ENCODE results near the gene SUPT3H.

SUPT3H gene

DNA sequence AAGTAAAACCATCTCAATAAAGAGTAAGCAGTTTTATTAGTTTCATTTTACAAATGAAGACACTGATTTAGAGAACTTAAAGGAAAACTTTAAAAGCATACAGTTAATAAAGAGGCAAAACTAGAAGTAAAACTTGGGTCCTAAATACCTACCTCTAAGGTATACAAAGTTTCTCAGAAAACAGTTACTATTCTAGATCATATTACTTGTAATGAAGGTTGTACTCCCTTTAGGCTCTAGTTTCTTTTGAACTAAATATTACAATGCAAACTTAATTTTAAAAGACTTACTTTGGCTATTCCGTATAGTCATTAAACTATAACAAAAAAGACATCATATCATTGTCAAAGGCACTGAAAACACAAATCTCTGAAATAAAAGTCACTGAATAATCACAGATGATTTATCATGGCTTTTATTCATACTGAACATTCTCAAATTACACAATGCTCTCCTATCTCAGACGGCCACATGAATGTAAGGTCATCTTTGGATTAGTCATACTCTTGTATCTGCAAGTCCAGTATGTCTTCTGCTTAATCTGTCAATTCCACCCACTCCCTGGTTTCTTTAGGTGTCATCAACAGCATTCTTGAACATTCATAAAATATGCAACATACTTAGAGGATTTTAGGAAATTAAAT lies 411.2 kb downstream of the SUPT3H start:
- TF ChIP-seq JUND (IDR thresholded peaks at IDR 0.05; ENCODE audit: low read depth) = no peak

DNA sequence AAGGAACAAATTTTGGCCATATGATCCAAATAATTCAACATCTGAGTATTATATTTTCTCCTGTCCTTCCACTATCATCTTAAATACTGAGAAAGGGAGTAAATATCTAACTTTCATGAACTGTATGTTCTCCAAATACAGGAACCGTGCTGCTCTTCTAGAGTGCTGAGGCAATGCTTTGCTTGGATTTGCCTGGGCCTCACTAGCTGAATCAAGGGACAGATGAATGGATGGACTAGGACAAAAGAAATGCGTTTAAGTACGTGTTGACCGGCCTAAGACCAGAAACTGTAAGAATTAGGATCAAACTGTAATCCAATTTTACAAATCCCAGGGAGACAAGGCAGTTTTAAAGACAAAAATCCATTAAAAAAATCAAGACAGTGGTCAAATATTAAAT lies 412.0 kb downstream of the SUPT3H start:
- no peak for DNase-seq (ENCODE audit: low read depth in 1 of 2, low spot score in 1 of 2)
- in situ Hi-C loops (cut with HindIII; ENCODE audit: low pct_unique_long_range_greater_than_20kb, low sequenced_read_pairs) = no loop called here
- TF ChIP-seq JUND (IDR thresholded peaks at IDR 0.05; ENCODE audit: low read depth) = no peak

More for the DNA sequence above, 411.2 kb downstream of the SUPT3H start:
- no peak for DNase-seq (ENCODE audit: low read depth in 1 of 2, low spot score in 1 of 2)
- in situ Hi-C loops (cut with HindIII; ENCODE audit: low pct_unique_long_range_greater_than_20kb, low sequenced_read_pairs) = no loop called here

DNA sequence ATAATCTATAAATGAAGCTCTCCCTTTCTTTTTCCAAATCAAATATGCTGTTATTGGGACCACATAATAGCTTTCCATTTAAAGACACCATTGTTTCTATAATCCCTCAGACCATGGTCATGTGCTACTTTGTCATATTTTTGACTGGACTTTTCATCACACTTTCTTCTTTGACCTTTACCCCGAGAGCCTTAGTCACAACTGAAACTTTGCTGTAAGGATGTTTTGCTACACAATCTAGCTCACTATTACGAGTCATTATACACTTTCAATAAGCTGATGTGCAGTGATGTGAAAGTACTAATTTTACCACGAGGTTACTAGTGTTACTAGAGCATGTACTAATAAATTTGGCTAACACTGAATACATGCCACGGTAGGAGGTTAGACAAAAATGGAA lies 416.8 kb downstream of the SUPT3H start:
- no peak for DNase-seq (ENCODE audit: low read depth in 1 of 2, low spot score in 1 of 2)

DNA sequence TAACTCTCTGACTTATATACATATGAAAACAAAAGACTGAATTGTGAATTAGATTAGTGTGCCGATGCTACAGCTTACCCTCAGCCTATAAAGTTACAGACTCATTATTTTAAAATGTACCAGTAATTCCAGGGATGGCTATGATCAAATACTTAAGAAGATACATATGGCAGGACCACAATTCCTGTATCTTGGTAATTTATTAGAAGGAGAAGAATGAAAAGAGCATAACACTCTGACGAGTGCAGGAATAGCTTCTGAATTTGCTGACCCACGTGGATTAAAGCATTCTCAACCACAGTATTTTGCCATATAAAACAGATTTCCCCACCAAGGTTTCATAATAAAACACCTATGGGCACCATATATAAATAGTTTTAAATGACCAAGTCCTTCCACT lies 418.1 kb downstream of the SUPT3H start:
- in situ Hi-C loops (cut with HindIII; ENCODE audit: low pct_unique_long_range_greater_than_20kb, low sequenced_read_pairs) = no loop called here
- no peak for DNase-seq (ENCODE audit: low read depth in 1 of 2, low spot score in 1 of 2)
- no peak for TF ChIP-seq JUND (IDR thresholded peaks at IDR 0.05; ENCODE audit: low read depth)

More for the DNA sequence above, 416.8 kb downstream of the SUPT3H start:
- no peak for TF ChIP-seq JUND (IDR thresholded peaks at IDR 0.05; ENCODE audit: low read depth)
- in situ Hi-C loops (cut with HindIII; ENCODE audit: low pct_unique_long_range_greater_than_20kb, low sequenced_read_pairs) = no loop called here

DNA sequence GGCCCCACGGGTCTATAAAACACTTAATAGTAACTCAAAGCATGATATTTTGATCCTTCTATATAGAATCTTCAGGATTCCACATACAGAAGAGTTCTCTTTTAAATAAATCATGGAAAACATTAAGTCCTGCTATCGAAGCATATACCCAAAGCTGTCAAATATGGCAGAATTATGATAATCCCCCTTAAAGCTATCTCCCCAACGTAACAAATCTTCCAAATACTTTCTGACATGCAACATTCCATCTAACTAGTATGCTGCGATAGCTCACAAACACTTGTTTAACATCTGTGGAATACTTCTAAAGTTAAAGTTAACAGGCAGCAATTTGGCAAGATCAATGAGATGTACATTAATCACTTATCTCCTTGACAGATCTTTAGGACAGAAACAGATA lies 420.6 kb downstream of the SUPT3H start:
- no peak for TF ChIP-seq JUND (IDR thresholded peaks at IDR 0.05; ENCODE audit: low read depth)
- DNase-seq (ENCODE audit: low read depth in 1 of 2, low spot score in 1 of 2) = no peak
- in situ Hi-C loops (cut with HindIII; ENCODE audit: low pct_unique_long_range_greater_than_20kb, low sequenced_read_pairs) = no loop called here

DNA sequence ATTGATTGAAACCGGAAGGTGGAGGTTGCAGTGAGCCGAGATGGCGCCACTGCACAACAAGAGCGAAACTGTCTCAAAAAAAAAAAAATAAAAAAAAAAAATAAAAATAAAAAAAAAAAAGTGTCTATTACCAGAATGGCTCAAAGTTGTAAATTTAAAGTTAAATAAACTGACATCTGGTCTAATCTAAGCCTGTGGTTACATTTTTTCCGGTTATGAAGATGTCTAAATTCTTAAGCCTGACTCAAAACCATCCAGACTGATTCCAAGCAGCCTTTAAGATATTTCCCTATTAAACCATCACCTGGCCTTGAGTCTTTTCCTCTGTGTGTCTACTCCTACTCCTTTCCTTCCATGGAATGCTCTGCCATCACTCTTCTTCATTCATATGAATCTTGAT lies 421.3 kb downstream of the SUPT3H start:
- TF ChIP-seq JUND (IDR thresholded peaks at IDR 0.05; ENCODE audit: low read depth) = no peak
- no peak for DNase-seq (ENCODE audit: low read depth in 1 of 2, low spot score in 1 of 2)
- in situ Hi-C loops (cut with HindIII; ENCODE audit: low pct_unique_long_range_greater_than_20kb, low sequenced_read_pairs) = no loop called here

DNA sequence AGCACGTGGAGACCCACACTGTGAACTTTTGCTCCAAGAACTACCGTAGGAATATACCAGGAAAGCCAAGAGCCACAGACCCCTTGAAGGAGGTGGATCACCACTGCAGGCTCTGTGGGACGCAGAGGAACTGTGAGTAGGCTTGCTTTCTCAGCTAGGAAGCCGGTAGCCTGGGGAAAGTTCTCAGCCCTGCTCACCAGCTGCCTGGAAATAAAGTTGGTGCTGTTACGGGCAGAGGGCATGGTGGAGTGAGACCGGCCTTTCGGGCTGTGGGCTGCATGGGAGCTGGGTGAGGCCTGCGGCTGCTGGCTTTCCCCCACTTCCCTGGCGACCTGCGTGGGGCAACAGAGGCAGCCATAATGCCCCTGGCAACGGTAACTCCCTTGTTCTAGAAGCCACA lies 422.6 kb downstream of the SUPT3H start:
- in situ Hi-C loops (cut with HindIII; ENCODE audit: low pct_unique_long_range_greater_than_20kb, low sequenced_read_pairs) = no loop called here
- DNase-seq (ENCODE audit: low read depth in 1 of 2, low spot score in 1 of 2) = no peak
- TF ChIP-seq JUND (IDR thresholded peaks at IDR 0.05; ENCODE audit: low read depth) = no peak

DNA sequence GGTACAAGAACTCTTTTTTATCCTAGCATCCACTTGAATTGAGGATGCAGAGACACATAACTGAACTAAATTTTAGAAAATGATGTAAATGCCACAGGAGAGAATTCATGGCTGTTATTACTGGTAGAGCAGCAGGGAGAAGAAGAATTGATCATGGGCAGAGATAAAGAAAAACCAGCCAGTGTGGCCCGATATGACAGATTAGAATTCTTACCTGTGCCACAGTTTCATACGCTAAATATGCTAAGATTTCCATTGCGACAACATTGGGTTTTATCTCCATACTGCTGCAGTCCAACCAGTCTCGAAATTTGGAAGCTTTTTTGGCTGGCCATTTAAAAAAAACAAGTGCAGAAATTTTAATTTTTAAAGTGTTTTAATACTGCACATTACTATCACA lies 423.5 kb downstream of the SUPT3H start:
- in situ Hi-C loops (cut with HindIII; ENCODE audit: low pct_unique_long_range_greater_than_20kb, low sequenced_read_pairs) = no loop called here
- DNase-seq (ENCODE audit: low read depth in 1 of 2, low spot score in 1 of 2) = no peak
- TF ChIP-seq JUND (IDR thresholded peaks at IDR 0.05; ENCODE audit: low read depth) = no peak

DNA sequence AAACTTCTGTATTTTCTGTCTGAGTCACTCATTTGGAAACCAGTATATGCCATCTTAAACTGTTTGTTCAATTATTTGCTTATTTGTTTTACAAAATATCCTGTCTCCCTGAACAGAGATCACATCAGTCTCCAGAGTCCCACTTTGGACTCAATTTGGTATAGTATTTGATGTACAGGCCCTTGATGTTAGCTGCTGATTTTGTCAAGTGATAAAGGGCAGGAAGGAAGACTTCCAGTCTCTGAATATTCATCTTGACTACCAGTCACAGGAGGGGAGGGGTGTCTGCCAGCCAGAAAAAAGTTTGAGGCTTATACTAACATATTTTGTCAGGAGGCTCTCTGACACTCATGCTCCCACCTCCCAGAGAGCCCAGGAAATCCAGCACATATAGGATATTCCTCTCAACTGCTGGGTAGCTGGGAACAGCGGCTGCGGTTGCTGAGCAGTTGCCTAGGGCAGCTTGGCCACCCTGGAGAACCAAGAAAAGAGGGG lies 426.4 kb downstream of the SUPT3H start:
- DNase-seq (ENCODE audit: low read depth in 1 of 2, low spot score in 1 of 2) = no peak
- in situ Hi-C loops (cut with HindIII; ENCODE audit: low pct_unique_long_range_greater_than_20kb, low sequenced_read_pairs) = no loop called here
- TF ChIP-seq JUND (IDR thresholded peaks at IDR 0.05; ENCODE audit: low read depth) = no peak

DNA sequence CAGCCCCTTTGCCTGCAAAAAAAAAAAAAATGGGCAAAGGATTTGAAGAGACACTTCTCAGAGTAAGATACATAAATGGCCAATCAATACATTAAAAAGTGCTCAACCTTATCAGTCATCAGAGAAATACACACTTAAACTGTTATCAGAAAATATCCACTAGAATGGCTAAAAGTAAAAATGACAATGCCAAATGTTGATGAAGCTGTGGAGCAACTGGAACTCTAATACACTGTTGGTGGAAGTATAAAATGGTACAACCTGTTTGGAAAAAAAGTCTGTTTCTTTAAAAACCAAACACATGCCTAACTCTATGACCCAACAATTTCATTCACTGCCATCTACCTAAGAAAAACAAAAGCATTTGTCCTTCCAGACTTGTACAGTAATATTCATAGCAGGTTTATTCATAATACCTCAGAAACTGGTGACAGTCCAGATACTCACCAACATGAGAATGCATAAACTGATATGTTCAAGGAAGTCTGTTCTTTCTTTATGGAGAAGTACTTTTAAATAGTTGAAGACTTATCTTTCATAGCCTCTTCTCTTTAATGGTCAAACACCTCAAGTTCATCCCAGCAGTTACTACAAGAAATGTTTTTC lies 428.0 kb downstream of the SUPT3H start:
- in situ Hi-C loops (cut with HindIII; ENCODE audit: low pct_unique_long_range_greater_than_20kb, low sequenced_read_pairs) = no loop called here
- DNase-seq (ENCODE audit: low read depth in 1 of 2, low spot score in 1 of 2) = no peak
- TF ChIP-seq JUND (IDR thresholded peaks at IDR 0.05; ENCODE audit: low read depth) = no peak

DNA sequence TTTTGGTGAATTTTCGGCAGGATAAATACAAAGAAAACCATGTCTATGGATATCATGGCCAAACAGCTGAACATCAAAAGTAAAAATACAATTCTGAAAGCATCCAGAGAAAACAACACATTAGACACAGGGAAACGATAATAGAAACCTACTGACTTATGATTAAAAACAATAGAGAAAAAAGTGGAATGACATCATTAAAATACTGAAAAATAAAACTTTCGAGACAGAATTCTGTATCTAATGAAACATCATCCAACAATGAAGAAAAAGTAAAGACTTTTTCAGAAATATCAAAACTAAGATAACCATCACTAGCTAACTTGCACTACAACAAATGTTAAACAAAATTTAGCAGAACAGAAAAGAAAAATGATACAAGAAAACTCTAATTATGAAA lies 434.2 kb downstream of the SUPT3H start:
- in situ Hi-C loops (cut with HindIII; ENCODE audit: low pct_unique_long_range_greater_than_20kb, low sequenced_read_pairs) = no loop called here
- no peak for DNase-seq (ENCODE audit: low read depth in 1 of 2, low spot score in 1 of 2)
- TF ChIP-seq JUND (IDR thresholded peaks at IDR 0.05; ENCODE audit: low read depth) = no peak

DNA sequence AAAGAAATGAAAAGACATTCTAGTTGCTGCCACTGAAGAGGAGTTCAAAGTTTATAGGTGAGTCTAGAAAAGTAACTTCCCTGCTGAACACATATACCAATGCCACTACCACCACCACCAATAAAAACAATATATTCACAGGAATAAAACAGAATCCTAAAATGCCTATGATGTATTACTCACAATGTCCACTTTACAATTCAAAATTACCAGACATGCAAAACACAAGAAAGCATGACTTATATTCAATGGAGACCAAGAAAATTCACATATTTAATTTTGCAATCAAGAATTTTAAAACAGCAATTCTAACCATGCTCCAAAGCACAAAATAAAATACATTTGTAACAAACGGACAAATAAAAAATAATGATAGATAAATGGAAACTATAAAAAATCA lies 434.9 kb downstream of the SUPT3H start:
- no peak for TF ChIP-seq JUND (IDR thresholded peaks at IDR 0.05; ENCODE audit: low read depth)
- DNase-seq (ENCODE audit: low read depth in 1 of 2, low spot score in 1 of 2) = no peak

DNA sequence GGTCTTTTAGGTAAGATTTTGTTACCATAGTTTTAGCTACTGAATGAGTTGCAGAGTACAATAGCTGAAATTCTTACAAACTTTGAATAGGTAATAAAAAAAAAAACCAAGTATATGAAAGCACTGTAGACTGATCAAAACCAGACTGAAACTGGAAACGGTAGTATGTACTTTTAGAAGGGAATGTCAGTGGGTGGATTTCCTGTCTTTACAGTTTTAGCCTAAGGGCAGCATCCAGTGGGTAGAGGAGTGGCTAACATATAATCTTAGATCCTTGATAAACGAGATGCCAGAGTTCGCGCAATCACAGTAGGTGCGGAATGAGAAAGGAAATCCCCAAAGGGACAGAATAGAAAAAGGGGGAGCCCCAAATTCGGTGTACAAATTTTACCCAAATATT lies 435.5 kb downstream of the SUPT3H start:
- TF ChIP-seq JUND (IDR thresholded peaks at IDR 0.05; ENCODE audit: low read depth) = no peak
- DNase-seq (ENCODE audit: low read depth in 1 of 2, low spot score in 1 of 2) = no peak
- in situ Hi-C loops (cut with HindIII; ENCODE audit: low pct_unique_long_range_greater_than_20kb, low sequenced_read_pairs) = no loop called here

More for the DNA sequence above, 434.9 kb downstream of the SUPT3H start:
- in situ Hi-C loops (cut with HindIII; ENCODE audit: low pct_unique_long_range_greater_than_20kb, low sequenced_read_pairs) = no loop called here

DNA sequence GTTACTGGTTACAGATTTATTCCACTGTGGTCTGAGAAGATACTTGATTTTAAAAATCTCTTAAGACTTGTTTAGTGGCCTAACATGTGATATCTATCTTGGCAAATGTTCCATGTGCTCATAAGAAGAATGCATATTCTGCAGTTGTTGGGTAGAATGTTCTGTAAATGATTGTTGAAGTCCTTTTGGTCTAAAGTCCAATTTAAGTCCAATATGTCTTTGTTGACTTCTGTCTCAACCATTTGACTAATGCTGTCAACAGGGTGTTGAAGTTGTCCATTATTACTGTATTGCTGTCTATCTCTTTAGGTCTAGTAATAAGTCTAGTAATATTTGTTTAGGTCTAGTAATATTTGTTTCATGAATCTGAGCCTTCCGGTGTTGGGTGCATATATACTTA lies 437.4 kb downstream of the SUPT3H start:
- TF ChIP-seq JUND (IDR thresholded peaks at IDR 0.05; ENCODE audit: low read depth) = no peak
- in situ Hi-C loops (cut with HindIII; ENCODE audit: low pct_unique_long_range_greater_than_20kb, low sequenced_read_pairs) = no loop called here
- DNase-seq (ENCODE audit: low read depth in 1 of 2, low spot score in 1 of 2) = no peak
